Measurements from ENCODE around the gene ZNF71. TPM values are rescaled to one million over a fixed set of nuclear protein-coding genes. Genes with fewer than 3 reads are reported as not detected.

ZNF71 gene
- polyA plus RNA-seq, 1 donor (not counting 4 experiments of a cell fraction or from before 2014, with no cell fraction given) = 4.8 TPM

DNA sequence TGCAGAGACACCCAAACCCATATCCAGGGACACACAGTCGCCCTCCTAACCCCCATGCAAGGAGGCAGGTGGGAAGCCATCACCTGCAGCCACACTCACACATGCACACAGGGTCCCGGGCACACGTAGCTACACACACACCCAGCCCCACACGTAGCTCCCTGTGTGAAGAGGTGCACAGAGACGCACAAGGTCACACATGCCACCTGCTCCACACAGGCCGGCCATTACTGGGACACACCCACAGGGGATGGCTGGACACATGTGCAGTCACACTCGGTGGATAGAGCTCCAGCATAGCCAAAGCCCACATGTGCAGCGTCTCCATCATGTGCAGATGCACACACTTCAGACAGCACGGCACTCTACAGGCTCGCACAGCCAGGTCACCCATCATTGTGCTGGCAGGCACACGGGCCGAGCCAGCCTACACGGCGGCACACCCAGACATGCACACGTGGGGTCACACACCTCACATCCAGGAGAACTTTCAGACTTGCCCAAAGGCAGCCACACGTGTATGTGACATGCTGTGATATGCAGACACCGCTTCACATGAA is 75.4 kb downstream of the ZNF71 start:
- Histone ChIP-seq H3K9me1 (ENCODE audit: control insufficient read depth, extremely low read depth, insufficient read depth, low read length) (no peaks in the 10 kb centered on the region), H3K4me3 (ENCODE audit: control insufficient read depth in 2 of 3, extremely low read depth in 1 of 3, insufficient read depth in 2 of 3, low read depth in 1 of 3, low read length in 3 of 3) (no peak overlapping the region), H3K9me3 (ENCODE audit: control insufficient read depth, low read depth, low read length) (peaks cover 14% of the 10 kb centered on the region), H3K4me2 (ENCODE audit: control insufficient read depth, extremely low read depth, insufficient read depth, low read depth, low read length) (no peak overlapping the region), H3K79me2 (ENCODE audit: control insufficient read depth, insufficient read depth, low read length) (no peaks in the 10 kb centered on the region), H3K27me3 (ENCODE audit: control insufficient read depth, extremely low read depth, insufficient read depth, low read length) (no peaks in the 10 kb centered on the region), H3K27ac (ENCODE audit: control insufficient read depth, insufficient read depth, low read length) (no peak overlapping the region), H3K9ac (ENCODE audit: control insufficient read depth, extremely low read depth, insufficient read depth, low read length) (no peak overlapping the region), H4K20me1 (ENCODE audit: control insufficient read depth, extremely low read depth, insufficient read depth, low read length) (no peaks in the 10 kb centered on the region), H2AFZ (ENCODE audit: control insufficient read depth, low read length) (no peak overlapping the region), H3K4me1 (ENCODE audit: control insufficient read depth, extremely low read depth, insufficient read depth, low read length) (no peaks in the 10 kb centered on the region), H3K36me3 (ENCODE audit: control insufficient read depth in 2 of 2, extremely low read depth in 1 of 2, insufficient read depth in 2 of 2, low read length in 2 of 2) (no peaks in the 10 kb centered on the region)
- dilution Hi-C loops (cut with MboI; ENCODE audit: extremely low pct_ligation_motif_present, low sequenced_read_pairs) = no loop called here
- TF ChIP-seq CTCF (optimal IDR thresholded peaks at IDR 0.05 in 1 of 3, IDR thresholded peaks at IDR 0.05 in 1 of 3, conservative IDR thresholded peaks at IDR 0.05 in 1 of 3; ENCODE audit: extremely low read depth in 1 of 3, insufficient read depth in 2 of 3, low read length in 3 of 3) (no peak), EZH2 (IDR thresholded peaks at IDR 0.05; ENCODE audit: low read length) (no peak)
- no peak for FAIRE-seq
- no peak for DNase-seq (ENCODE audit: low read depth, low spot score)

DNA sequence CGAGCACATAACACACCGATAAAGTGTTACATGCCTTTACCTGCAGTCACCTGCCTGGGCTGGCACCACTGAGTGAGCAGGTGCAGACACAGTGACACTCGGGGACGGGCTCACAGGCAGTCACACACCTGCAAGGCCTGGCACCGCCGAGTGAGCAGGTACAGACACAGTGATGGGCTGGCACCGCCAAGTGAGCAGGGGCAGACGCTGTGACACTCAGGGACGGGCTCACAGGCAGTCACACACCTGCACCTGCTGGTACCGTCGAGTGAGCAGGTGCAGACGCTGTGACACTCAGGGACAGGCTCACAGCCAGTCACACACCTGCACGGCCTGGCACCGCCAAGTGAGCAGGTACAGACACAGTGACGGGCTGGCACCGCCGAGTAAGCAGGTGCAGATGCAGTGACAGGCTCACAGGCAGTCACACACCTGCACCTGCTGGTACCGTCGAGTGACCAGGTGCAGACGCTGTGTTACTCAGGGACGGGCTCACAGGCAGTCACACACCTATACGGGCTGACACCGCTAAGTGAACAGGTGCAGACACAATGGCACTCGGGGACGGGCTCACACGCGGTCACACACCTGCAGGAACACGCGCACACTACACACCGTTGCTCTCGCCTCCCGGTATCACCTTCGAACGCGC is 76.0 kb downstream of the ZNF71 start:
- DNase-seq (ENCODE audit: low read depth, low spot score) = no peak
- H3K27me3 ChIP-seq (ENCODE audit: control insufficient read depth, extremely low read depth, insufficient read depth, low read length) = no peaks in the 10 kb centered on the region
- dilution Hi-C loops (cut with MboI; ENCODE audit: extremely low pct_ligation_motif_present, low sequenced_read_pairs) = no loop called here
- H3K27ac ChIP-seq (ENCODE audit: control insufficient read depth, insufficient read depth, low read length) = no peak overlapping the region
- TF ChIP-seq CTCF (optimal IDR thresholded peaks at IDR 0.05 in 1 of 3, IDR thresholded peaks at IDR 0.05 in 1 of 3, conservative IDR thresholded peaks at IDR 0.05 in 1 of 3; ENCODE audit: extremely low read depth in 1 of 3, insufficient read depth in 2 of 3, low read length in 3 of 3) (no peak), EZH2 (IDR thresholded peaks at IDR 0.05; ENCODE audit: low read length) (no peak)
- H3K4me1 ChIP-seq (ENCODE audit: control insufficient read depth, extremely low read depth, insufficient read depth, low read length) = no peaks in the 10 kb centered on the region
- no peaks in the 10 kb centered on the region for H3K36me3 ChIP-seq (ENCODE audit: control insufficient read depth in 2 of 2, extremely low read depth in 1 of 2, insufficient read depth in 2 of 2, low read length in 2 of 2)
- H3K4me2 ChIP-seq (ENCODE audit: control insufficient read depth, extremely low read depth, insufficient read depth, low read depth, low read length) = no peak overlapping the region
- no peaks in the 10 kb centered on the region for H3K9me1 ChIP-seq (ENCODE audit: control insufficient read depth, extremely low read depth, insufficient read depth, low read length)
- H3K79me2 ChIP-seq (ENCODE audit: control insufficient read depth, insufficient read depth, low read length) = no peaks in the 10 kb centered on the region
- H2AFZ ChIP-seq (ENCODE audit: control insufficient read depth, low read length) = no peak overlapping the region
- H3K9me3 ChIP-seq (ENCODE audit: control insufficient read depth, low read depth, low read length) = peaks cover 14% of the 10 kb centered on the region
- FAIRE-seq = no peak
- no peak overlapping the region for H3K9ac ChIP-seq (ENCODE audit: control insufficient read depth, extremely low read depth, insufficient read depth, low read length)
- H4K20me1 ChIP-seq (ENCODE audit: control insufficient read depth, extremely low read depth, insufficient read depth, low read length) = no peaks in the 10 kb centered on the region
- H3K4me3 ChIP-seq (ENCODE audit: control insufficient read depth in 2 of 3, extremely low read depth in 1 of 3, insufficient read depth in 2 of 3, low read depth in 1 of 3, low read length in 3 of 3) = no peak overlapping the region

All from keratinocyte (primary cell).